LNCAP (cell line): ENCODE data around the gene PRMT5.

ENCODE experiments used
- TF ChIP-seq, protein P1 (sequence below): fragments of 450-650 bp; IDR thresholded peaks from 2 replicates; pipeline ENCODE4 v1.5.1; 2017; ENCODE audit warnings: mild to moderate bottlenecking

PRMT5 gene

GRCh38 chr14:22888662-22889061 lies 40.5 kb downstream of the PRMT5 start:
- TF ChIP-seq, protein P1, sequence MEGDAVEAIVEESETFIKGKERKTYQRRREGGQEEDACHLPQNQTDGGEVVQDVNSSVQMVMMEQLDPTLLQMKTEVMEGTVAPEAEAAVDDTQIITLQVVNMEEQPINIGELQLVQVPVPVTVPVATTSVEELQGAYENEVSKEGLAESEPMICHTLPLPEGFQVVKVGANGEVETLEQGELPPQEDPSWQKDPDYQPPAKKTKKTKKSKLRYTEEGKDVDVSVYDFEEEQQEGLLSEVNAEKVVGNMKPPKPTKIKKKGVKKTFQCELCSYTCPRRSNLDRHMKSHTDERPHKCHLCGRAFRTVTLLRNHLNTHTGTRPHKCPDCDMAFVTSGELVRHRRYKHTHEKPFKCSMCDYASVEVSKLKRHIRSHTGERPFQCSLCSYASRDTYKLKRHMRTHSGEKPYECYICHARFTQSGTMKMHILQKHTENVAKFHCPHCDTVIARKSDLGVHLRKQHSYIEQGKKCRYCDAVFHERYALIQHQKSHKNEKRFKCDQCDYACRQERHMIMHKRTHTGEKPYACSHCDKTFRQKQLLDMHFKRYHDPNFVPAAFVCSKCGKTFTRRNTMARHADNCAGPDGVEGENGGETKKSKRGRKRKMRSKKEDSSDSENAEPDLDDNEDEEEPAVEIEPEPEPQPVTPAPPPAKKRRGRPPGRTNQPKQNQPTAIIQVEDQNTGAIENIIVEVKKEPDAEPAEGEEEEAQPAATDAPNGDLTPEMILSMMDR = no peak

GRCh38 chr14:22887990-22888378 lies 41.2 kb downstream of the PRMT5 start:
- TF ChIP-seq, protein P1 = no peak

DNA sequence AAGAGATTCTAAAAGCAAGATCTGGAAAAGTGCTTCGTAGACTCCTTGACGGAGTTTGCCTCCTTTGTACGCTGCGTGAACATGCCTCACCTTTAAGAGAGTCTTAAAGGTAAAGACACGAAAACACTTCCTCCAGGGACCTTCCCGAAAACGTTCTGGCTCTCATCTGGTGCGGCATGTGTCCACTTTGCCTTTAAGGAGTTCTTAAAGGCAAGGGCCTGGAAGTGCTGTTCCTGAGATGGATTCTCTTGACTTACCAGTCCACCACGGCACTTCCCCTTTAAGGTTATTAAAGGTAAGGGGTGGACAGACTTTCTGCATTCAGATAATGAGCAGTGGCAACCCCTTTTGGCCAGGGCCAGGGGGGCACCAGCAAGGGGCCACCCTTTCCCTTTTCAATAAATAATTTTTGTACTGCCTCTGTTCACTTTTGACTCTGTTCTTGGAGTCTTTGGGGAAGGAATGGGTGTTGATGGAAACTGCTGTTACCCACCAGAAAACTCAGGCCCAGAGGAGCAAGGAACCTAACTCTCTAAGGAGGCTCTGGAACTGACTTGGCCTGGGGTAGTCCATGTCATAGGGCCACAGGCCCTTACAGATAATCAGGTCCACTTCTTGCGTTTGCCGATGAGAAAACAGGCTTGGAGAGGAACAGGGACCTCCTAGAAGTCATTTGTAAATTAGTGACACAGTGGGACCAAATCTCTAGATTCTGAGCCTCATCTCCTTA lies 41.8 kb downstream of the PRMT5 start:
- TF ChIP-seq, protein P1 = no peak

- TF ChIP-seq, protein P1 = peak; percentile 29
Observed at GRCh38 chr14:22886500-22887259, 42.5 kb downstream of the PRMT5 start.

GRCh38 chr14:22885975-22886374 lies 43.2 kb downstream of the PRMT5 start:
- TF ChIP-seq, protein P1 = no peak

GRCh38 chr14:22884738-22885523 lies 44.2 kb downstream of the PRMT5 start:
- TF ChIP-seq, protein P1 = no peak

GRCh38 chr14:22884076-22884737 lies 45.0 kb downstream of the PRMT5 start:
- TF ChIP-seq, protein P1 = no peak
